Gastroesophageal sphincter (tissue), 3 donors: ENCODE results near the gene CPXCR1.

Source experiments
- POLR2AphosphoS5 ChIP-seq: sonication (generic); formaldehyde crosslinking; IDR thresholded peaks from one replicate; pipeline ENCODE4 v1.6.1; 2017; ENCODE audit warnings: antibody characterized with exemption
- TF ChIP-seq, protein P1 (sequence below), 4 experiments: fragments of 200-600 bp in 2 of 4; fragments of 450-650 bp in 2 of 4; sonication (generic) in 1 of 4; IDR thresholded peaks; one replicate each; pipeline ENCODE4 v1.5.1; 2017 to 2019; ENCODE audit warnings: antibody characterized with exemption in 4 of 4, mild to moderate bottlenecking in 2 of 4, moderate library complexity in 2 of 4

DNA sequence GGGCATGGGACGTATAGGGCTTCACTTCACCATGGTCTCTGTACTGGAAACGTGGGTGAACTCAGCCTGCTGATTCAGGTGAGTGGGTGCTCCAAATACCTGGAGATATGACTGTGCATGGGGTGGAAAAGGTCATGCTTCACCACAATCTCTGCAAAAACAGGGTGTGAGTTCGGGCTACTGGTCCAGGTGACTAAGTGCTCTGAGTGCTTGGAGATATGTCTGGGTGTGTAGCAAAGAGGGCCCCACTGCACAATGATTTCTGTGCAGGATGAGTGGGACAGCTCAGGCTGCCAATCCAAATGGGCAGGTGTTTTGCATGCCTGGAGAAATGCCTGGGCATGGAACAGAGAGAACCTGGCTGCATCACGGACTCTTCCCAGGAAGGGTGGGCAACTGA lies 11.2 kb upstream of the CPXCR1 start:
- TF ChIP-seq, protein P1, sequence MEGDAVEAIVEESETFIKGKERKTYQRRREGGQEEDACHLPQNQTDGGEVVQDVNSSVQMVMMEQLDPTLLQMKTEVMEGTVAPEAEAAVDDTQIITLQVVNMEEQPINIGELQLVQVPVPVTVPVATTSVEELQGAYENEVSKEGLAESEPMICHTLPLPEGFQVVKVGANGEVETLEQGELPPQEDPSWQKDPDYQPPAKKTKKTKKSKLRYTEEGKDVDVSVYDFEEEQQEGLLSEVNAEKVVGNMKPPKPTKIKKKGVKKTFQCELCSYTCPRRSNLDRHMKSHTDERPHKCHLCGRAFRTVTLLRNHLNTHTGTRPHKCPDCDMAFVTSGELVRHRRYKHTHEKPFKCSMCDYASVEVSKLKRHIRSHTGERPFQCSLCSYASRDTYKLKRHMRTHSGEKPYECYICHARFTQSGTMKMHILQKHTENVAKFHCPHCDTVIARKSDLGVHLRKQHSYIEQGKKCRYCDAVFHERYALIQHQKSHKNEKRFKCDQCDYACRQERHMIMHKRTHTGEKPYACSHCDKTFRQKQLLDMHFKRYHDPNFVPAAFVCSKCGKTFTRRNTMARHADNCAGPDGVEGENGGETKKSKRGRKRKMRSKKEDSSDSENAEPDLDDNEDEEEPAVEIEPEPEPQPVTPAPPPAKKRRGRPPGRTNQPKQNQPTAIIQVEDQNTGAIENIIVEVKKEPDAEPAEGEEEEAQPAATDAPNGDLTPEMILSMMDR (IDR thresholded peaks at IDR 0.05): no peak
- no peak for TF ChIP-seq POLR2AphosphoS5
